Measurements from ENCODE around the gene TMEM175.

TMEM175 gene

DNA sequence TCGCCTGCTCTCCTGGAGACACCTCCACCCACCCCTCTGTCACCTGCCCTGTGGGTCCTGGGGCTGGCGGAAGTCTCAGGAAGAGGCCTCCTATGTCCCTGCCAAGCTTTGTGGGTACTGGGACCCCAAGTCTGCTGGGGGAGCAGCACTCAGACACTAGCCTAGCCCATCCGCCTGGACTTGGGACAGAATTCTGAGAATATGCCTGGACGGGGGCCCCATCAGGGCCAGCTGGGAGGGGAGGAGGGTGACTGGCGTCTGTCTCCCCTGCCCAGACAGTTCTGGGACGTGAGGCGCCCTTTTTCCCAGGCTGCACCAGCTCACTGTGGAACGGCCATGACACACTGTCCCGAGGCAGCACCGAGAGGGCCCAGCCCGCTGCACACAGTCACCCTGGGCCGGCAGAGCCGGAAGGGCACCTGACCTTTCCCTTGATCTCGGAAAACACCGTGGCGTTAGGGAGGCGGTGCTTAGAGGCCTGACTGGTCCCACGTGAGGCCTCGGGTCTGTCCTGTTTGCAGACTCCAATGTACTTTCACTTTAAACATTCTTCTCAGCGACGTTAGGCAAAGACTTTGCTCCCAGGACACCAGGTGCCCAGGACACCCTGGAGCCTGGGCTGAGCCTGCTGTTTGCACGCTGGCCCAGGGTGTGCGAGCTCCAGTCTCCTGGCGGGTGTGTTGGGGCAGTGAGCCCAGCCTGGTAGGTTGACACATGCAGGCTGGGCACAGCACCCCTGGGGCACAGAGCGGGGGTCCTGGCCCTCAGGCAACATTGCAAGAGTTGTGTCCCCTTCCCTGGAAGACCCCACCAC lies 60.2 kb downstream of the TMEM175 start:
- H3K79me2 ChIP-seq: no peaks in the 10 kb centered on the region
- no peaks in the 10 kb centered on the region for H3K36me3 ChIP-seq (ENCODE audit: control insufficient read depth, insufficient read depth, low read length)
- peaks cover 9% of the 10 kb centered on the region for H3K4me1 ChIP-seq
- no peaks in the 10 kb centered on the region for H3K27me3 ChIP-seq (ENCODE audit: control insufficient read depth, insufficient read depth, low read length)
- H3K4me2 ChIP-seq (ENCODE audit: low read length): peak overlapping the region; percentile 78
- no peaks in the 10 kb centered on the region for H3K9me3 ChIP-seq (ENCODE audit: control insufficient read depth, low read length)
- no peak overlapping the region for H3K9ac ChIP-seq
- TF ChIP-seq CTCF (IDR thresholded peaks at IDR 0.05): no peak
- peak overlapping the region; percentile 63 for H3K27ac ChIP-seq
- H3K4me3 ChIP-seq (ENCODE audit: low read depth, low read length): peak overlapping the region; percentile 44
- peak overlapping the region; percentile 77 for H2AFZ ChIP-seq

DNA sequence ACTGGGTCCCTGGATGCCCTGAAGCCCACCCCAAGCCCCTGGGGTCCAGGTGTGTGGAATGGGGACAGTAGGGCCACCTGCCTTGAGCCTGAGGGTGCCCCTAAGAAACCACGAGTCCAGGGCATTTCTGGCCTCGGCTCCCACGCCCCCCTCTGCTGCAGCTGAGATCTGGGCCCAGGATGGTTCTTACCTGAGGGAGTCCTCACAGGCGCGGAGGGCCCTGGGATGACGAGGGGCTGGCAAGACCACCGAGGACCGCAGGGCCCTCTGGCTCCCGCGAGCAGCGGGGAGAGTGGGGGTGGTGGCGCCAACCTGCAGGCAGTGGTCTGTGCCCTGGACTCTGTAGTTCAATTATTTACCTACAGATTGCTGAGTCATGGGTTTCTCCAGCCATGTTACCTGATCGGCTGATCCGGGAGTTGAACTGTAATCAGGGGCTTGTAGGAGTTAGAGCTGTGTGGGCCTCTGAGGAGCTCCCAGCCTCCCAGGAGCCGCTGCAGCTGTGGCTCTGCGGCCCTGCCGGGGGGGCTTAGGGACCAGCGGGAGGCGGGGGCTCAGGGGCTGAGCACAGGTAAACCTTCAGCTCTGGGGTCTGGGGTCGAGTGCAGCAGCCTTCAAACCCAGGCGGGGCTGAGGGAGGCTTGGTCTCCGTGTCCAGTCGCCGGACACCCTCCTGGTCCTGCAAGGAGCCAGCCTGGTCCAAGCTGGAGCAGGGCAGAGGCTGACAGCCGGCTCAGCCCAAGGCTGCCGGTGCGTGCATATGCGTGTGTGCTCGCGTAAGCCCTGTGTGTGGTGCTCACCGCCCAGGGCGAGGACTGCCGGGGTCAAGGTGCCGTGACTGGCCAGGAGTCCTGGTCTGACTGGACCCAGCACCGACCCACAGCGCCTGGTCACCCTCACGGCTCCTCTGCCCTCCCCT lies 61.1 kb downstream of the TMEM175 start, which contains the start of gene SLC26A1:
Gene SLC26A1, minus strand, starts transcription at position 294 of the 919 bp plus-strand sequence. CDS start 1,701 bp downstream, outside the sequence.
- Histone ChIP-seq H3K79me2 (no peaks in the 10 kb centered on the region), H3K9ac (no peak within 1 kb of the TSS)

GRCh38 chr4:995311-996026 lies 63.2 kb downstream of the TMEM175 start:
- no peaks in the 10 kb centered on the region for H3K9me3 ChIP-seq (ENCODE audit: control insufficient read depth, low read length)

More for the DNA sequence above, 61.1 kb downstream of the TMEM175 start, which contains the start of gene SLC26A1:
- H3K4me3 ChIP-seq (ENCODE audit: low read depth, low read length): peak within 1 kb of the TSS; percentile 44
- H2AFZ ChIP-seq: peak within 1 kb of the TSS; percentile 77
- no peak for TF ChIP-seq CTCF (IDR thresholded peaks at IDR 0.05)
- H3K9me3 ChIP-seq (ENCODE audit: control insufficient read depth, low read length): no peaks in the 10 kb centered on the region
- H3K4me2 ChIP-seq (ENCODE audit: low read length): peak within 1 kb of the TSS; percentile 78
- H3K27ac ChIP-seq: peak within 1 kb of the TSS; percentile 63
- no peaks in the 10 kb centered on the region for H3K36me3 ChIP-seq (ENCODE audit: control insufficient read depth, insufficient read depth, low read length)
- peaks cover 9% of the 10 kb centered on the region for H3K4me1 ChIP-seq
- H3K27me3 ChIP-seq (ENCODE audit: control insufficient read depth, insufficient read depth, low read length): peaks cover 5% of the 10 kb centered on the region

More at GRCh38 chr4:995311-996026, 63.2 kb downstream of the TMEM175 start:
- no peaks in the 10 kb centered on the region for H3K36me3 ChIP-seq (ENCODE audit: control insufficient read depth, insufficient read depth, low read length)
- H3K9ac ChIP-seq: no peak overlapping the region
- H3K27ac ChIP-seq: no peak overlapping the region
- no peak overlapping the region for H2AFZ ChIP-seq
- peaks cover 9% of the 10 kb centered on the region for H3K4me1 ChIP-seq
- H3K27me3 ChIP-seq (ENCODE audit: control insufficient read depth, insufficient read depth, low read length): peaks cover 5% of the 10 kb centered on the region
- no peak overlapping the region for H3K4me2 ChIP-seq (ENCODE audit: low read length)
- no peak for TF ChIP-seq CTCF (IDR thresholded peaks at IDR 0.05)
- no peak overlapping the region for H3K4me3 ChIP-seq (ENCODE audit: low read depth, low read length)
- H3K79me2 ChIP-seq: no peaks in the 10 kb centered on the region

All from parathyroid adenoma (tissue), 2 donors.